Prostate gland (tissue), 2 donors: ENCODE data around the gene MND1. TPM values are rescaled to one million over a fixed set of nuclear protein-coding genes. Genes with fewer than 3 reads are reported as not detected.

Experiments used
- DNase-seq: peaks from one replicate; pipeline ENCODE4 v3.0.0-alpha.2; 2019; ENCODE audit warnings: low spot score
- H3K27ac ChIP-seq, 2 donors: fragments of 200-600 bp; sonication (generic); 2 replicates each; pipeline ENCODE4 v1.5.1; 2017 to 2019
- H3K27me3 ChIP-seq: fragments of 200-600 bp; sonication (generic); replicated peaks from 2 replicates; pipeline ENCODE4 v1.5.1; 2019; ENCODE audit not compliant: insufficient read depth
- H3K36me3 ChIP-seq, 2 donors: fragments of 200-600 bp; sonication (generic); 1 replicate in 1 of 2; 2 replicates in 1 of 2; pipeline versions ENCODE4 v1.5.1 to v1.8.1; 2017 to 2019
- H3K4me1 ChIP-seq: fragments of 200-600 bp; sonication (generic); replicated peaks from 2 replicates; pipeline ENCODE4 v1.5.1; 2019
- H3K4me3 ChIP-seq, 2 donors: fragments of 200-600 bp; sonication (generic); 2 replicates each; pipeline ENCODE4 v1.5.1; 2017 to 2019
- H3K9me3 ChIP-seq: fragments of 200-600 bp; sonication (generic); 2 replicates; pipeline ENCODE4 v1.5.1; 2017
- POLR2A ChIP-seq: fragments of 450-650 bp; IDR thresholded peaks from one replicate; pipeline ENCODE4 v1.6.1; 2016; ENCODE audit warnings: antibody characterized with exemption, mild to moderate bottlenecking
- POLR2AphosphoS5 ChIP-seq: sonication (generic); formaldehyde crosslinking; IDR thresholded peaks from one replicate; pipeline ENCODE4 v1.6.1; 2017; ENCODE audit warnings: antibody characterized with exemption
- WGBS: methylation state at CpG from one replicate; pipeline ENCODE4 v1.1.5; 2018; 5-methylcytosine and 5-hydroxymethylcytosine counted together
- intact Hi-C: fragments of 100-400 bp; cut with DNase I; formaldehyde crosslinking; loops from one replicate; pipeline ENCODE4 v1.14.2; 2022
- total RNA-seq, 2 donors: library from RNA; depleted of rRNA; stranded (reverse); fragments of >200 nt; gene quantifications; one replicate each; pipeline ENCODE4 v1.1.0, GENCODE V29; 2016
- TF ChIP-seq, protein P1 (sequence below), 4 experiments: fragments of 200-600 bp in 2 of 4; fragments of 450-650 bp in 2 of 4; sonication (generic) in 2 of 4; IDR thresholded peaks; 1 replicate in 3 of 4; 2 replicates in 1 of 4; pipeline ENCODE4 v1.5.1; 2016 to 2019; ENCODE audit warnings: antibody characterized with exemption in 4 of 4, mild to moderate bottlenecking in 2 of 4, moderate library complexity in 2 of 4

MND1 gene
- total RNA-seq, 2 donors from 2014 or later, result 7.9 TPM; not detected in 1

DNA sequence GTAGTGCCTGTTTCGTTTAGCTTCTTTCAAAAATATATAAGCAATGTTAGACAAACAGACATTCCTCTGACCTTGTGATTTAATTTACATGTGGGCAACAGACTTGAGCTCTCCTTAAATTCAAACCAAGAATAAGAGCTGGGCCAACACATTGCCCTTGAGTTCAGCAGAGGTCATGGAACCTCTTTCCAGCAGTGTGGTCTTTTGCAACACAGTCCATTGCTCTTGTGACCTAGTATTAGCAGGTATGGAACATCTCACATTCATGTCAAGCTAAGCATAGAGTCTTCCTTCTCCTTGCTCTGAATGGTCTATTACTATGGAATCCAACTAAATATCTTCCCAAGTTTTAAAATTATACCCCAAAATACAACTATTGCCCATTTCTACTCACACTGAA is 33.7 kb upstream of the MND1 start:
- no peak overlapping the region for H3K27ac ChIP-seq
- TF ChIP-seq POLR2AphosphoS5, result no peak
- TF ChIP-seq POLR2A, result no peak
- TF ChIP-seq, protein P1, sequence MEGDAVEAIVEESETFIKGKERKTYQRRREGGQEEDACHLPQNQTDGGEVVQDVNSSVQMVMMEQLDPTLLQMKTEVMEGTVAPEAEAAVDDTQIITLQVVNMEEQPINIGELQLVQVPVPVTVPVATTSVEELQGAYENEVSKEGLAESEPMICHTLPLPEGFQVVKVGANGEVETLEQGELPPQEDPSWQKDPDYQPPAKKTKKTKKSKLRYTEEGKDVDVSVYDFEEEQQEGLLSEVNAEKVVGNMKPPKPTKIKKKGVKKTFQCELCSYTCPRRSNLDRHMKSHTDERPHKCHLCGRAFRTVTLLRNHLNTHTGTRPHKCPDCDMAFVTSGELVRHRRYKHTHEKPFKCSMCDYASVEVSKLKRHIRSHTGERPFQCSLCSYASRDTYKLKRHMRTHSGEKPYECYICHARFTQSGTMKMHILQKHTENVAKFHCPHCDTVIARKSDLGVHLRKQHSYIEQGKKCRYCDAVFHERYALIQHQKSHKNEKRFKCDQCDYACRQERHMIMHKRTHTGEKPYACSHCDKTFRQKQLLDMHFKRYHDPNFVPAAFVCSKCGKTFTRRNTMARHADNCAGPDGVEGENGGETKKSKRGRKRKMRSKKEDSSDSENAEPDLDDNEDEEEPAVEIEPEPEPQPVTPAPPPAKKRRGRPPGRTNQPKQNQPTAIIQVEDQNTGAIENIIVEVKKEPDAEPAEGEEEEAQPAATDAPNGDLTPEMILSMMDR (IDR thresholded peaks at IDR 0.05), result no peak
- no peak overlapping the region for H3K4me3 ChIP-seq
- H3K27me3 ChIP-seq, result no peaks in the 10 kb centered on the region
- H3K4me1 ChIP-seq, result no peaks in the 10 kb centered on the region
- intact Hi-C loops, result no loop called here
- DNase-seq, result no peak
- 93% methylated on average over 1 of the region's 1 CpG for WGBS
- H3K9me3 ChIP-seq, result no peaks in the 10 kb centered on the region
- H3K36me3 ChIP-seq, result no peaks in the 10 kb centered on the region

DNA sequence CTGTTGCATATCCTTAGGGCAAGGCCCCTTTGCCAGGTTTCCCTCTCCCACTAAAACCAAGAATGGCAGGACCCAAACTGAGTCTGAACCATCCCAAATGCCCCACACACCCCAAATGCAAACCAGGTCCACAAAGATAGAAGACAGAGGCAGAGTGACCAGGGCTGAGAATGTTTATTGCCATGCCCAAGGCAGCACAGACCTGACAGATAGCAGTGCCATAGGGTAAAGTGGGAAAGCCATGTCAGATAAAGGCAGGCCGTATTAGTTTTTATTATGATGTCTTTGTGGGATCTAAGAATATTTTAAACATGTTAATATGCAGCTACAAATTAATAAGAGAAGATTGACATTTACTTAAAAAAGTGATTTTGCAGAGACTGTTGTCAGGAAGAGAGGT is 29.6 kb upstream of the MND1 start:
- intact Hi-C loops, result no loop called here
- H3K4me1 ChIP-seq, result no peaks in the 10 kb centered on the region
- H3K9me3 ChIP-seq, result no peaks in the 10 kb centered on the region
- H3K4me3 ChIP-seq, result no peak overlapping the region
- TF ChIP-seq, protein P1 (IDR thresholded peaks at IDR 0.05), result no peak
- no peak for TF ChIP-seq POLR2A
- no peak for TF ChIP-seq POLR2AphosphoS5
- no peaks in the 10 kb centered on the region for H3K36me3 ChIP-seq
- H3K27me3 ChIP-seq, result no peaks in the 10 kb centered on the region
- DNase-seq, result no peak
- no peak overlapping the region for H3K27ac ChIP-seq
- WGBS, result 77% methylated on average over 1 of the region's 1 CpG

DNA sequence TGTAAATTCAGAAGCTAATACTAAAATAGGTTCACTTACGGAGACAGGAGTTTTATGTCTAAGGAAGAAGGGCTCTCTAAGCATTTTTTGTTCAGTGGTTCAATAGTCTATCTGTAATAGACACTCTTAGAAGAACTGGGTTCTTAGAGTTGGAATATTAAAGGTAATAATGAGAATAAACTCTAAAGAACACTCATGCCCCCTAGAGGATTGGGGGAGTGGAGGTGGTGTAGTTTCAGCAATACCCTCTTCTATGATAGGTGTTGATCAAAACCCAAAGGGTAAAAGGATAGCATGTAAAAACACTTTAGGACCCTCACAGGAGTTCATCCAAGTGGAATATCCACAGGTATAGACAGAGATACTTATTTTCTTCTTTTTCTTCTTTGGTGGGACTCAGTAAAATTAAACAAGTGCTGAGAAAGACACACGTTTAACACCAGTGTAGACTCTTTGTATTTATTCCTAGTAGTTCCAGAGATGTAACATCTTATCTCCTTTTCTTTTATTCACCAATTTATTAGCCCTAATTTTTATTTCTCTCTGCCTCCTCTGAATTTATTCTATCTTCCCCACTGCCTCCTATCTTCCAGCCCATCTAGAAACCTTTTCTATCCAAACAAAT is 25.7 kb upstream of the MND1 start:
- Histone ChIP-seq H3K27ac (no peak overlapping the region), H3K36me3 (no peaks in the 10 kb centered on the region), H3K4me1 (no peaks in the 10 kb centered on the region), H3K4me3 (no peak overlapping the region), H3K27me3 (no peaks in the 10 kb centered on the region), H3K9me3 (no peaks in the 10 kb centered on the region)
- intact Hi-C loops, result loop anchor here (2.0 kb wide), 2 partner anchors 112 to 176 kb away; no protein-coding TSS in a partner anchor
- TF ChIP-seq, protein P1 (IDR thresholded peaks at IDR 0.05), result peak in 3 of 4 experiments; percentile 60 to 74 (median 71)
- no peak for TF ChIP-seq POLR2A
- WGBS, result 55% methylated on average over 2 of the region's 2 CpGs
- DNase-seq, result peak; percentile 39

DNA sequence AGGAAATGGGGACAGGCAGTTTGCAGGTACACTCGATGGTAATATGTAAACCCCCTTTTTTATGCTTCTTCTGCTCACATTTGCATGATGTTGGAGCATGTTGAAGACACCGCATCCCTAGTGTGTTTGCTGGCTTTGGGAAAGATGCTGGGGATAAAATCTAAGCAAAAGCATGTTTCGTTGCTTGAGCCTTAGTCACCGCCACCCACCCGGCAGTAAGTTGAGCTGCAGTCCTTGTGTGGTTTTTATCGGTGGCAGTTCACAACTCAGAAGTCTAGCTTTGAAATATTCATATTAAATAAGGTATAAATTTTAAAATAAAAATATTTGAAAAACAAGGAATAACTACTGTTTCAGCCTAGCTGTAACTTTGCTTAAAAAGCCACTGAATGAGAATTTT is 21.7 kb upstream of the MND1 start:
- TF ChIP-seq, protein P1 (IDR thresholded peaks at IDR 0.05), result no peak
- TF ChIP-seq POLR2A (no peak), POLR2AphosphoS5 (no peak)
- intact Hi-C loops, result no loop called here
- no peak overlapping the region for H3K4me3 ChIP-seq
- DNase-seq, result no peak
- H3K27ac ChIP-seq, result no peak overlapping the region
- H3K36me3 ChIP-seq, result no peaks in the 10 kb centered on the region
- 76% methylated on average over 6 of the region's 6 CpGs for WGBS
- no peaks in the 10 kb centered on the region for H3K9me3 ChIP-seq
- no peaks in the 10 kb centered on the region for H3K4me1 ChIP-seq
- H3K27me3 ChIP-seq, result no peaks in the 10 kb centered on the region

DNA sequence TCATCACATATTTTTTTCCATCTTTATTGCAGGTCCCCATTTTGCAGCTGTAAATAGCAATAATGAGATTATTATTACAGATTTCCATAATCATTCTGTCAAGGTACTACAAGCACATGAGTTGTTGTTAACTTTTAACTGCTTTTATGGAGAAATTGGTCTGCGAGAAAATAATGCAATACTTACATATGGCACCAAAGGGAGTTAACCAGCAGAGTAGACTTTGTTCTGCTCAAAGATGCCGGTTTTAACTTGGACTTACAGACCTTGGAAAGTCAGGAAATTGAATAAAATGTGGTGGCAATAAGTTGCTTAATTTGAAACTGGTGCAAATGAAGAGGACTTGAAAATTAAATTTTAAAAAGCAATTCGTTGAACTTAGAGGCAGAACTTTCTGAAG is 20.4 kb upstream of the MND1 start:
- Histone ChIP-seq H3K4me3 (no peak overlapping the region), H3K27ac (no peak overlapping the region), H3K4me1 (no peaks in the 10 kb centered on the region), H3K36me3 (no peaks in the 10 kb centered on the region), H3K9me3 (no peaks in the 10 kb centered on the region), H3K27me3 (no peaks in the 10 kb centered on the region)
- intact Hi-C loops, result no loop called here
- DNase-seq, result no peak
- TF ChIP-seq POLR2A (no peak), POLR2AphosphoS5 (no peak)
- TF ChIP-seq, protein P1 (IDR thresholded peaks at IDR 0.05), result no peak
- 91% methylated on average over 3 of the region's 3 CpGs for WGBS
